Endothelial cell of umbilical vein (primary cell): ENCODE data around the gene RSPH1. TPM values are rescaled to one million over a fixed set of nuclear protein-coding genes. Genes with fewer than 3 reads are reported as not detected.

Source experiments
- BruUV-seq: library from RNA; stranded (reverse); fragments of 400-500 nt; replicated peaks from 2 replicates; lab custom pipeline; 2021; lab: Mats Ljungman, UMichigan
- CTCF ChIA-PET: fragments of 300-600, 350-600 bp; sonication (Branson Sonifier 250); formaldehyde crosslinking; loops from one replicate; lab custom pipeline; 2021; ENCODE audit warnings: antibody characterized with exemption, inconsistent platforms; lab: Charles Lee
- POLR2A ChIA-PET: fragments of 300-600, 350-600 bp; sonication (Branson Sonifier 250); formaldehyde crosslinking; loops from one replicate; lab custom pipeline; 2021; ENCODE audit warnings: antibody characterized with exemption, inconsistent platforms; lab: Charles Lee
- DNase-seq: peaks from one replicate; pipeline ENCODE4 v3.0.0-alpha.2; 2011; ENCODE audit warnings: low read depth, low spot score
- FAIRE-seq: peaks from 2 replicates; lab custom pipeline; 2011; peaks lifted over from hg19 to GRCh38; lab: Jason Lieb, UNC
- H2AFZ ChIP-seq: 2 replicates; pipeline ENCODE4 v1.6.0; 2012; ENCODE audit warnings: low read depth, low read length, control low read depth, inconsistent platforms
- H3K27ac ChIP-seq: 2 replicates; pipeline ENCODE4 v1.5.1; 2011; ENCODE audit warnings: low read depth, mild to moderate bottlenecking, control low read depth, low read length, moderate library complexity; ENCODE audit not compliant: insufficient read depth
- H3K27me3 ChIP-seq, 2 experiments: 2 replicates each; pipeline versions ENCODE4 v1.6.0 to v1.6.1; 2011; ENCODE audit warnings: low read length in 2 of 2, mixed read lengths in 1 of 2; ENCODE audit not compliant: control insufficient read depth in 2 of 2, insufficient read depth in 2 of 2
- H3K36me3 ChIP-seq, 2 experiments: 2 replicates in 1 of 2; 3 replicates in 1 of 2; pipeline ENCODE4 v1.5.1; 2011; ENCODE audit warnings: low read length in 2 of 2, mild to moderate bottlenecking in 1 of 2, moderate library complexity in 1 of 2; ENCODE audit not compliant: control insufficient read depth in 2 of 2, insufficient read depth in 2 of 2; ENCODE audit errors: extremely low read depth in 1 of 2
- H3K4me1 ChIP-seq: 3 replicates; pipeline ENCODE4 v1.5.1; 2011; ENCODE audit warnings: mild to moderate bottlenecking, low read length; ENCODE audit not compliant: control insufficient read depth, insufficient read depth; ENCODE audit errors: extremely low read depth
- H3K4me2 ChIP-seq: 2 replicates; pipeline ENCODE4 v1.6.1; 2011; ENCODE audit warnings: low read length, control low read depth, mixed read lengths; ENCODE audit not compliant: insufficient read depth
- H3K4me3 ChIP-seq, 3 experiments: fragments of 200-600 bp in 1 of 3; sonication (generic), shearing (Covaris generic) in 1 of 3; replicated peaks in 1 of 3; 2 replicates each; pipeline ENCODE4 v1.5.1; 2011 to 2016; ENCODE audit warnings: control low read depth in 3 of 3, low read length in 3 of 3, mild to moderate bottlenecking in 2 of 3, inconsistent platforms in 1 of 3, low read depth in 1 of 3, moderate library complexity in 1 of 3; ENCODE audit not compliant: insufficient read depth in 1 of 3
- H3K79me2 ChIP-seq: 2 replicates; pipeline ENCODE4 v1.6.0; 2012; ENCODE audit warnings: low read length, inconsistent platforms; ENCODE audit not compliant: control insufficient read depth, insufficient read depth
- H3K9ac ChIP-seq: replicated peaks from 2 replicates; pipeline ENCODE3; 2011; ENCODE audit warnings: low read length, control low read depth; ENCODE audit not compliant: insufficient read depth; ENCODE audit errors: extremely low read depth
- H3K9me1 ChIP-seq: replicated peaks from 3 replicates; pipeline ENCODE4 v1.6.0; 2011; ENCODE audit warnings: mild to moderate bottlenecking, low read length; ENCODE audit not compliant: control insufficient read depth, insufficient read depth; ENCODE audit errors: extremely low read depth
- H3K9me3 ChIP-seq: replicated peaks from 2 replicates; pipeline ENCODE4 v1.5.1; 2012; ENCODE audit warnings: low read length, inconsistent platforms; ENCODE audit not compliant: control insufficient read depth, insufficient read depth
- H4K20me1 ChIP-seq: replicated peaks from 2 replicates; pipeline ENCODE3; 2011; ENCODE audit warnings: mild to moderate bottlenecking, low read length; ENCODE audit not compliant: control insufficient read depth, insufficient read depth; ENCODE audit errors: extremely low read depth
- CTCF ChIP-seq, 2 donors: IDR thresholded peaks; 1 replicate in 1 of 2; 2 replicates in 1 of 2; pipeline ENCODE4 v1.5.1; 2011; ENCODE audit warnings: low read length in 2 of 2, mild to moderate bottlenecking in 2 of 2, moderate library complexity in 2 of 2, control low read depth in 1 of 2, inconsistent platforms in 1 of 2, low read depth in 1 of 2; ENCODE audit not compliant: insufficient read depth in 1 of 2; ENCODE audit errors: extremely low read depth in 1 of 2
- EZH2 ChIP-seq: IDR thresholded peaks from 2 replicates; pipeline ENCODE4 v1.6.1; 2012; ENCODE audit warnings: borderline replicate concordance, low read depth, mild to moderate bottlenecking, moderate library complexity, low read length, inconsistent platforms; ENCODE audit not compliant: severe bottlenecking
- FOS ChIP-seq: IDR thresholded peaks from 2 replicates; pipeline ENCODE4 v1.6.1; 2011; ENCODE audit warnings: mild to moderate bottlenecking, low read length, moderate library complexity, borderline replicate concordance; ENCODE audit not compliant: insufficient read depth
- GATA2 ChIP-seq: IDR thresholded peaks from 2 replicates; pipeline ENCODE4 v1.7.0; 2011; ENCODE audit warnings: low read depth, mild to moderate bottlenecking, moderate library complexity, mixed read lengths, low read length; ENCODE audit not compliant: insufficient read length, insufficient read depth
- JUN ChIP-seq: IDR thresholded peaks from 2 replicates; pipeline ENCODE4 v1.6.1; 2011; ENCODE audit warnings: borderline replicate concordance, low read depth; ENCODE audit not compliant: insufficient read length, insufficient read depth
- MAX ChIP-seq: IDR thresholded peaks from 2 replicates; pipeline ENCODE4 v1.6.1; 2011; ENCODE audit not compliant: insufficient read depth, insufficient read length
- MYC ChIP-seq: IDR thresholded peaks from one replicate; pipeline ENCODE4 v1.6.1; 2011; ENCODE audit warnings: mild to moderate bottlenecking, low read depth, low read length
- POLR2A ChIP-seq: IDR thresholded peaks from 2 replicates; pipeline ENCODE4 v1.6.1; 2012; ENCODE audit warnings: low read depth, mild to moderate bottlenecking, control low read depth, low read length
- POLR2AphosphoS5 ChIP-seq: IDR thresholded peaks from 2 replicates; pipeline ENCODE4 v1.6.1; 2012; ENCODE audit warnings: low read depth, mild to moderate bottlenecking, control low read depth, low read length, moderate library complexity; ENCODE audit not compliant: insufficient read depth
- dilution Hi-C: fragments of 300-500 bp; cut with MboI; formaldehyde crosslinking; loops from one replicate; pipeline ENCODE4 v1.15.0; 2019; ENCODE audit warnings: low sequenced_read_pairs; ENCODE audit not compliant: extremely low pct_ligation_motif_present
- intact Hi-C: fragments of 100-400 bp; cut with micrococcal nuclease; formaldehyde crosslinking; loops from one replicate; pipeline ENCODE4 v1.10.0; 2022
- polyA plus RNA-seq, 4 experiments: library from polyadenylated mRNA; depleted of rRNA in 3 of 4; stranded (reverse) in 3 of 4; unstranded in 1 of 4; fragments of >200 nt; gene quantifications; 2 replicates each; pipeline versions ENCODE4 v1.2.1 to v1.2.3, GENCODE V29; 2011 to 2012; ENCODE audit warnings: missing spikeins in 1 of 4
- total RNA-seq: library from RNA; stranded (reverse); gene quantifications from 2 replicates; pipeline ENCODE4 v1.2.3, GENCODE V29; 2021

The RSPH1 gene
- total and polyA plus RNA-seq, 2 donors (not counting 3 experiments of a cell fraction or from before 2014, with no cell fraction given), result 0.08 TPM; not detected in 1

GRCh38 chr21:42471716-42472330 lies 24.2 kb downstream of the RSPH1 start:
- H3K27ac ChIP-seq, result no peak overlapping the region
- H4K20me1 ChIP-seq, result no peaks in the 10 kb centered on the region
- H3K4me1 ChIP-seq, result peaks cover 12% of the 10 kb centered on the region
- peaks cover 2 to 4% of the 10 kb centered on the region in 2 experiments for H3K27me3 ChIP-seq
- intact Hi-C loops (no loop called here), dilution Hi-C loops (no loop called here)
- CTCF ChIA-PET, result no interaction called here
- FAIRE-seq (no peak), DNase-seq (no peak)
- H3K4me3 ChIP-seq, result no peak overlapping the region
- no peak overlapping the region for H2AFZ ChIP-seq
- no TSS peak for BruUV-seq
- TF ChIP-seq GATA2 (no peak), CTCF (IDR thresholded peaks at IDR 0.05; ENCODE audit: extremely low read depth in 1 of 2, insufficient read depth in 1 of 2, low read depth in 1 of 2, low read length in 2 of 2) (no peak), FOS (no peak), EZH2 (no peak), POLR2AphosphoS5 (no peak), MAX (no peak), MYC (no peak), POLR2A (no peak), JUN (no peak)
- no peak overlapping the region for H3K4me2 ChIP-seq
- H3K9me3 ChIP-seq, result no peaks in the 10 kb centered on the region
- no peaks in the 10 kb centered on the region for H3K9me1 ChIP-seq
- POLR2A ChIA-PET, result no interaction called here
- H3K36me3 ChIP-seq, result no peaks in the 10 kb centered on the region
- no peaks in the 10 kb centered on the region for H3K79me2 ChIP-seq
- H3K9ac ChIP-seq, result no peak overlapping the region
